CD4-positive, alpha-beta T cell (primary cell): ENCODE data around the gene NPR3. TPM values are rescaled to one million over a fixed set of nuclear protein-coding genes. Genes with fewer than 3 reads are reported as not detected.

Source experiments
- ATAC-seq: fragments of 200-7000 bp; cut with Tn5 transposase; one replicate; pipeline ENCODE4 v1.10.0; 2022; ENCODE audit warnings: mild to moderate bottlenecking; ENCODE audit not compliant: poor library complexity
- CTCF ChIA-PET: fragments of 350-600 bp; sonication (Branson Sonifier 250); formaldehyde crosslinking; loops from one replicate; lab custom pipeline; 2021; ENCODE audit warnings: antibody characterized with exemption, inconsistent platforms; lab: Charles Lee
- POLR2A ChIA-PET: fragments of 350-600 bp; sonication (Branson Sonifier 250); formaldehyde crosslinking; loops from one replicate; lab custom pipeline; 2021; ENCODE audit warnings: antibody characterized with exemption, inconsistent platforms; lab: Charles Lee
- DNase-seq, 14 experiments: peaks; one replicate each; pipeline ENCODE4 v3.0.0-alpha.2; 2013 to 2020; ENCODE audit warnings: mixed read lengths in 2 of 14
- H3K27ac ChIP-seq, 2 donors: one replicate each; pipeline versions ENCODE4 v1.5.1 to v1.7.0; 2013; ENCODE audit warnings: low read length in 2 of 2, low read depth in 1 of 2, mild to moderate bottlenecking in 1 of 2
- H3K27me3 ChIP-seq, 2 experiments: 1 replicate in 1 of 2; 2 replicates in 1 of 2; pipeline versions ENCODE4 v1.6.1 to v1.7.0; 2013; ENCODE audit warnings: low read length in 2 of 2, control low read depth in 1 of 2, mild to moderate bottlenecking in 1 of 2, moderate library complexity in 1 of 2; ENCODE audit not compliant: insufficient read depth in 2 of 2, control insufficient read depth in 1 of 2
- H3K36me3 ChIP-seq: one replicate; pipeline ENCODE4 v1.6.1; 2013; ENCODE audit warnings: low read length, control low read depth; ENCODE audit not compliant: insufficient read depth
- H3K4me1 ChIP-seq: one replicate; pipeline ENCODE4 v1.6.1; 2013; ENCODE audit warnings: low read length, control low read depth; ENCODE audit not compliant: insufficient read depth
- H3K4me3 ChIP-seq: one replicate; pipeline ENCODE4 v1.5.1; 2013; ENCODE audit warnings: mild to moderate bottlenecking, low read length, moderate library complexity
- H3K9me3 ChIP-seq, 2 experiments: 1 replicate in 1 of 2; 2 replicates in 1 of 2; pipeline versions ENCODE4 v1.6.1 to v1.7.0; 2013; ENCODE audit warnings: low read length in 2 of 2, mild to moderate bottlenecking in 2 of 2, control low read depth in 1 of 2, moderate library complexity in 1 of 2; ENCODE audit not compliant: control insufficient read depth in 1 of 2, insufficient read depth in 1 of 2
- H3K27ac Mint-ChIP-seq: one replicate; pipeline ENCODE4 v1.8.0; 2020; ENCODE audit warnings: mixed read lengths
- H3K27me3 Mint-ChIP-seq: one replicate; pipeline ENCODE4 v1.8.0; 2021; ENCODE audit warnings: mixed read lengths
- H3K36me3 Mint-ChIP-seq: one replicate; pipeline ENCODE4 v1.8.0; 2021; ENCODE audit warnings: low read depth, mixed read lengths
- H3K4me1 Mint-ChIP-seq: one replicate; pipeline ENCODE4 v1.8.0; 2021; ENCODE audit warnings: low read depth, mixed read lengths
- H3K4me3 Mint-ChIP-seq: one replicate; pipeline ENCODE4 v1.8.0; 2020; ENCODE audit warnings: mild to moderate bottlenecking, mixed read lengths
- H3K9me3 Mint-ChIP-seq: one replicate; pipeline ENCODE4 v1.8.0; 2020; ENCODE audit warnings: mixed read lengths
- CTCF ChIP-seq: fragments of 200-600 bp; IDR thresholded peaks from one replicate; pipeline ENCODE4 v1.8.0; 2022; ENCODE audit warnings: antibody characterized with exemption, mild to moderate bottlenecking
- intact Hi-C, 2 experiments: fragments of 100-400 bp; cut with DNase I in 1 of 2; cut with micrococcal nuclease in 1 of 2; formaldehyde crosslinking; loops; one replicate each; pipeline versions ENCODE4 v1.15.1 to v1.9.0; 2023 to 2025; cut with DNase I, micrococcal nuclease
- total RNA-seq, 174 experiments: library from RNA in 2 of 174; stranded (reverse) in 2 of 174; gene quantifications; one replicate each; pipeline ENCODE4 v1.2.3 and lab custom pipeline; 2021 to 2026

NPR3 gene
- total RNA-seq, 2 experiments from 2014 or later, result not detected

- H3K4me3 ChIP-seq, result no peak overlapping the region
- no peak for DNase-seq
- Mint-ChIP-seq H3K27me3 (no peaks in the 10 kb centered on the region), H3K4me3 (no peak overlapping the region), H3K27ac (no peak overlapping the region), H3K9me3 (peaks cover 4% of the 10 kb centered on the region), H3K36me3 (no peaks in the 10 kb centered on the region), H3K4me1 (no peaks in the 10 kb centered on the region)
- no peak for TF ChIP-seq CTCF
- H3K27ac ChIP-seq, result no peak overlapping the region
- H3K36me3 ChIP-seq, result no peaks in the 10 kb centered on the region
- ChIA-PET POLR2A (no interaction called here), CTCF (no interaction called here)
- H3K27me3 ChIP-seq, result no peaks in the 10 kb centered on the region
- ATAC-seq, result no peak
- peaks cover 0 to 3% of the 10 kb centered on the region in 2 experiments for H3K9me3 ChIP-seq
- H3K4me1 ChIP-seq, result no peaks in the 10 kb centered on the region
- intact Hi-C loops, result no loop called here
Measured at GRCh38 chr5:32814141-32814540, 103.0 kb downstream of the NPR3 start.

GRCh38 chr5:32814620-32815019 lies 103.5 kb downstream of the NPR3 start:
- Histone ChIP-seq H3K4me3 (no peak overlapping the region), H3K36me3 (no peaks in the 10 kb centered on the region), H3K27me3 (no peaks in the 10 kb centered on the region), H3K27ac (no peak overlapping the region), H3K4me1 (no peaks in the 10 kb centered on the region), H3K9me3 (peaks cover 0 to 3% of the 10 kb centered on the region in 2 experiments)
- no peaks in the 10 kb centered on the region for H3K4me1 Mint-ChIP-seq
- intact Hi-C loops, result no loop called here
- no peaks in the 10 kb centered on the region for H3K36me3 Mint-ChIP-seq
- DNase-seq (no peak), ATAC-seq (no peak)
- no peaks in the 10 kb centered on the region for H3K27me3 Mint-ChIP-seq
- H3K4me3 Mint-ChIP-seq, result no peak overlapping the region
- TF ChIP-seq CTCF, result no peak
- ChIA-PET POLR2A (no interaction called here), CTCF (no interaction called here)
- no peak overlapping the region for H3K27ac Mint-ChIP-seq
- H3K9me3 Mint-ChIP-seq, result peaks cover 4% of the 10 kb centered on the region

- ChIA-PET CTCF (no interaction called here), POLR2A (no interaction called here)
- Histone ChIP-seq H3K9me3 (peaks cover 0 to 3% of the 10 kb centered on the region in 2 experiments), H3K27ac (no peak overlapping the region), H3K27me3 (no peaks in the 10 kb centered on the region), H3K4me1 (no peaks in the 10 kb centered on the region), H3K36me3 (no peaks in the 10 kb centered on the region), H3K4me3 (no peak overlapping the region)
- no peak for DNase-seq
- Mint-ChIP-seq H3K4me1 (no peaks in the 10 kb centered on the region), H3K27me3 (no peaks in the 10 kb centered on the region), H3K36me3 (no peaks in the 10 kb centered on the region), H3K9me3 (peaks cover 3% of the 10 kb centered on the region), H3K4me3 (no peak overlapping the region), H3K27ac (no peak overlapping the region)
- no peak for ATAC-seq
- intact Hi-C loops, result no loop called here
- no peak for TF ChIP-seq CTCF
Measured at GRCh38 chr5:32827981-32828380, 116.9 kb downstream of the NPR3 start.
